Stimulated activated CD8-positive, alpha-beta memory T cell treated with anti-CD3 and anti-CD28 coated beads, Interleukin-4, amount 100 ng/mL, for 24 hours (primary cell): ENCODE results near the gene BAAT.
A peak's percentile ranks its signal among the peaks of the same experiment; 100 is the strongest.

Experiments
- DNase-seq: peaks from one replicate; pipeline ENCODE4 v3.0.0-alpha.2; 2020; ENCODE audit warnings: low read depth

BAAT gene

DNA sequence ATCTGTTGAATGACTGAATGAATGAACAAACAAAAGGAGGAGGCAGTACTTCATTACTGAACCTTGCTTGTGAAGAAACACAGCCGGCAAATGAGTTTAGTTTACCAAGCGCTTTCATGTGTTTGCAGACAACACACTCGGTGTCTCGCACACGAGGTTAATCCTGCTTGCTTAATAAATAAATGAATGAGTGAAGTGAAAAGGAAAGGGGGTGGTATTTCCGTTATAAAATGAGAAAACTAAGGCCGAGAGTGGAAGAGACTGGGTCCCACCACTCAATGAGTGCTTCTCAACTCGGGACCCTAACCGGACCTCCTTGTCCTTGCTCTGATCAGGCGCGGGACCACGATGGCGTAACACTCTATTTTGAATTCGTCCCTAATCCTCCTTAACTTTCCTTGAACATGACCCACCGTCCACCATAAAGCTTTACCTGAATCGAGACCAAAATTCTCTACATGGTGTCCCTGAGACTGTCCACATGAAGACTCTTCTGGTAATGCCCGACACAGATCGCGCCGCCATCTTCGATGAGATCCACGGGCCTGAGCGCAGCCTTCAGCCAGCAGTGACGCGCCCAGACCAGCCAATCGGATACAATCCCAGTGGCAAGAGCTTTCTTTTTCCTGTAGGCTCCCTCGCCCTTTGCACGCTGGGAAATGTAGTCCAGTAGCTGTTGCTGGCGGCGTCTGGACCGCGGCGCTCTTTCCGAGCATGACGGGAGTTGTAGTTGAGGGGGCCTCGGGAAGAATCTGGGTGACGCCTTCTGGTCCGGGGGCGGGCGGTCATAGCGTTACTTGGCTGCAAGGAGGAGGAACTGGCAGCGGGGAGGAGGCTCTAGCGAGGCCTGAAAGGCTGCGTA is 13.5 kb upstream of the BAAT start, which contains the start of the genes MRPL50 and ZNF189:
Gene MRPL50 (minus strand): TSS at position 551 of the 862 bp plus-strand sequence. CDS start 26 bp downstream, at position 525.
Gene ZNF189 (plus strand): TSS at position 784 of the 862 bp plus-strand sequence. CDS start 306 bp downstream, outside the sequence.
- DNase-seq = peak; percentile 93

DNA sequence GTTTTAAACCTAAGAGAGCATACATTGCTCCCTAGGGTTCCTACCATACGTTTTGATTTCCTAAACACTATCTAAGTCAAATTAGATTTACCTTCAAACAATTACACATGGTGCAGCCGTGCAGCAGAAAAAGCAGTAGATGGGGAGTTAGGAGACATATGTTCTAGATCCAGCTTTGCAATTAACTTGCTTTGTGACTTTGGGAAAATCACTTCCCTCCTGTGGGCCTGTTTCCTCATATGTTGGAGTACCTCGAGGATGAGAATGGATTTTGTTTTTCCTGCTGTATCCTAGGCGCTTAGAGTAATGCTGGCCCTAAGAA is 12.9 kb upstream of the BAAT start:
- DNase-seq = no peak

DNA sequence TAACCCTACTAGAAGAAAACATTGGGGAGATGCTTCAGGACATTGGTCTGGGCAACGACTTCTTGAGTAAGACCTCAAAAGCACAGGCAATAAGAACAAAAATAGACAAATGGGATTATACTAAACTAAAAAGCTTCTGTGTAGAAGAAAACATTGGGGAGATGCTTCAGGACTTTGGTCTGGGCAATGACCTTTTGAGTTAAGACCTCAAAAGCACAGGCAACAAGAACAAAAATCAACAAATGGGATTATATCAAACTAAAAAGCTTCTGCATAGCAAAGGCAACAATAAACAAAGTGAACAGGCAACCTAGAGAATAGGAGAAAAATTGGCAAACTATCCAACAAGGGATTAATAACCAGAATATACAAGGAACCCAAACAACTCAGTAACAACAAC is 9.9 kb upstream of the BAAT start:
- DNase-seq = no peak

DNA sequence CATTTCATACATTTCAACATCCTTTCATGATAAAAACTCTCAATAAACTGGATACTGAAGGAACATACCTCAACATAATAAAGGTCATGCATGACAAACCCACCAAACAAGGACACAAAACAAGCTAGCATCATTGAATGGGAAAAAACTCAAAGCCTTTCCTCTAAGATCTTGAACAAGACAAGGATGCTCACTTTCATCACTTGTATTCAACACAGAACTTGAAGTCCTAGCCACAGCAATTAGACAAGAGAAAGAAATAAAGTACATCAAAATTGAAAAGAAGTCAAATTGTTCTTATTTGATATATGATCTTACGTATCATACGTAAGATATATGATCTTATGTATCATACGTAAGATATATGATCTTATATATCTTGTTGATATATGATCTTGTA is 8.3 kb upstream of the BAAT start:
- no peak for DNase-seq

DNA sequence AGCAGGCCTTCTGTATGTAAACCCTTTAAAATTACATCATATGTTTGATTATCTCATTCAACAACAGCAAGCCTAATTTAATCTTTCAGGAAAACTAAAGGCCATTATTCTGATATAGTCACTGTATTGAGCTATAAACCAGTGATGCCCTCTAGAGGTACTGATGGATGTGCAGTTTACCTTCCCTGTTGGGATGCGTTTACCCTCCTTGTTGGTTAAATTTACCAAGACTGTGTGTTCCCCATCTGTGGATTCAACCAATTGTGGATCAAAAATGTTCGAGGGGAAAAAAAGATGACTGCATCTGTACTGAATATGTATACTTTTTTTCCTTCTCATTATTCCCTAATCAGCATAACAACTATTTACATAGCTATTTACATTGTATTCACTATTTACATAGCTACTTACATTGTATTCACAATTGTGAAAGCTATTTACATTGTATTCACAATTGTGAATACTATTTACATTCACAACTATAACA is 3.7 kb upstream of the BAAT start:
- no peak for DNase-seq

DNA sequence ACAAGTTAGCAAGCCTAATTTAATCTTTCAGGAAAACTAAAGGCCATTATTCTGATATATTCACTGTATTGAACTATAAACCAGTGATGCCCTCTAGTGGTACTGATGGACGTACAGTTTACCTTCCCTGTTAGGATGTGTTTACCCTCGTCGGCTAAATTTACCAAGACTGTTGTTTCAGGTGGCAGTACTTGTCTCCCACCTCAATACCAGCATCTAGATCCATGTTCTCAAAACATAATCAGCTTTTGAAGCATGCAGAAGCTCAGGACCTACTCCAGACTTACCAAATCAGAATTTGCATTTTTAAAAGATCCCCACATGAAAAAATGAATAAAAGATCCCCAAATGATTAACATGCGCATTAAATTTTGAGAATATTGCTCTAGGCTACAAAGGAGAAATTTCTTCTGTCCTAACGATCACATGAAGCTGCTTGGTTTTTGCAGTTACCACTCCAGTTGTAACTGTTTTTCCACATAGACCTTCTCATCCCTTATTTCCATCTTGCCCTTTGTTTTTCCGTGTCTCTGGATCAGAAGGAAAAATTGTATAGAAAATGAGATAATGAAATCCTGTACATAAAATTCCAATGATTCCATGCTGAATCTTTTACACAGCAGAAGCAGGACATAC is 3.2 kb upstream of the BAAT start:
- no peak for DNase-seq

DNA sequence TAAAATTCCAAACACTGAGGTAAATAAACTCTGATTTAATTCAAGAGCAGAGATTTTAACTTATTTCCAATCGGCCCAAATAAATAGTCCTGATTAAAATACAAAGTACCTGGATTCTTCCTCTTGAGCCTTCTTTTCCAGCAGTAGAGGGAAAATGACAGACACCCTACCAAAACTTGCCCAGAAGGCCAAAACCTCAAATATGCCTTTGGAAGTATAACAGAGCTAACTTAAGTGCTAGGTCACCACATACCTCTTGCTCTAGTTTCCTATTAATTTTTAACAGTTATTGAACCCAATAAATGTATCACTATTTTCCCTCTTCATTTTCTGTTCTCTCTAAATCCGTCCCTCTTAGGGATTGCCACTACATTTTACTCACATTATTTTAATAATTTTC is 1.4 kb downstream of the BAAT start:
- DNase-seq = no peak

DNA sequence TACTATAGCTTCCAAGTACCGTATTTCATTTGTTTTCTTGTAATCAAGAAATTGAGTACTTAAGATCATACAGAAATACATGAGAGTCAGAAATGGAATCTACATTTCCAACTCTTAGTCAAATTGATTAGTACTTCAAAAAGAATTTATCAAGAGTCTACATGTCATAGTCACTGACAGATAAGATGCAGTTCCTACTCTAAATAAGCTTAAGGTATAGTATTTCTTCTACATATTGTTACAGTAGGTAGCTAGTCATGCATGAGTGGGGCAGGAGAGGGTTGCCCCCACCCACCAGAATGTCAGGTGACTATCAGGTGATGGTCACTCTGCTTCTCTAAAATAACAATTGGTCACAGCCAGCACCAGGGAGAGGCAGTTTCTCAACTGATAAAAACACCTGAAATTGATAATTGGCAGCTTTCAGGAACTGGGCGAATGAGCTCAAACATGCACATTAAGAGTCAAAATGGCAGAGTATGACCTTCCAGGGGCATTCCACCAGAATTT is 2.9 kb downstream of the BAAT start:
- no peak for DNase-seq

DNA sequence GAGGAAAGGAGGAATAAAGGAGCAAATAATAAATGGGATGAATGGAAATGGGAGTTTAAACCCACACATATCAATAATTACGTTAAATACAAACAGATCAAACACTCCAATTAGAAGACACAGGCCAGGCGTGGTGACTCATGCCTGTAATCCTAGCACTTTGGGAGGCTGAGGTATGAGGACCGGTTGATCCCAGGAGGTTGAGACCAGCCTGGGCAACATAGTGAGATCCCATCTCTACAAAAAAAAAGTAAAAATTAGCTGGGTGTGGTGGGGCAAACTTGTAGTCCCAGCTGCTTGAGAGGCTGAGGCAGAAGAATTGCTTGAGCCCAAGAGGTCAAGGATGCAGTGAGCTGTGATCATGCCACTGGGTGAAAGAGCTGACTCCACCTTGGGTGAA is 3.7 kb downstream of the BAAT start:
- DNase-seq = no peak

DNA sequence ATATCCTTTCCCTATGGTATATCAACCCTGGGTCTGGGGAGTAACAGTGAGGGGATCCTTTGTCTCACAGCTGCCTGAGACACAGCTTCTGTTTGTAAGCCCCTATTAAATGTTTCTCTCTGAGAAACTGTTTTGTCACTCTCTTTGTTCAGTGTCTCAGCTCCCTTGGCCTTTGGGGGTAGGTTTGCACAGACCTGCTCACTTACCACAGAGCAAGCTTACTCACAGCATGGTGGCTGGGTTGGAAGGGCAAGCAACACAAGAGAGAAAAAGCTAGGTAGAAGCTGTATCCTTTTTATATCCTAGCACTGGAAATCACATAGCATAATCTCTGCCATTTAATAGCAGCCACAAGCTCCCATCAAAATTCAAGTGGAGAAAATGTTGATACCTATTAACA is 4.5 kb downstream of the BAAT start:
- DNase-seq = no peak

DNA sequence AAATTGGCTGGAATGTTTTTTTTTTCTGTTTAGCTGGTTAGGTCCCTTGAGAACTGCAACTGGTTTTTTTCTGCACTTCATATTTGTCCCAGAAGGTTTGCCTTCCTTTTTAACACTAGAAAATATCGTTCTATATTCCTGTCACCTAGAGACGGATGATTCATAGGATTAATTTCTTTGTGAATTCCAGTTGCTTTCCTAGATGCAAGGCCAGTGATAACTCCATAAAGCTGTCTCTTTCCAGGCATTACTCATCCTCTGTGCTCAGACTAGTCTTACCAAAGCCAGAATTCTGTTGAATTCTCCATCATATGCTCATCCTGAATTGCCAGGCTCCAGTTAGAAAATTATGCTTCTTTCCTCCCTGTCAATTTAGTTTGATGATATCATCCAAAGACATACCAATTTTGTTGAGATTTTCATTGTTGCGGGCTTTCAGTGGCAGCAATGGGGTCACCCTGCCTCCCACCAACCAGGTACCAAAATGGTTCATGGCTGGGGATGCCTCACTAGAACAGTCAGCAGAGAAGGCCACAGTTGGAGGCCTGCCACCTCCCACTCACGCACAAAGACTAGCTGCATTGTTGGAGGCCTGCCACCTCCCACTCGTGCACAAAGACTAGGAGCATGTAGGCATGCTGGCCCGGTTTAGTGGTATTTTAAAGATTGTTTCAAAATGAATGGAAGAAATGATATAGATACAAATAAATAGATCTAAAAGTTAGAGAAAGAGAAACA is 8.5 kb downstream of the BAAT start:
- DNase-seq = no peak

DNA sequence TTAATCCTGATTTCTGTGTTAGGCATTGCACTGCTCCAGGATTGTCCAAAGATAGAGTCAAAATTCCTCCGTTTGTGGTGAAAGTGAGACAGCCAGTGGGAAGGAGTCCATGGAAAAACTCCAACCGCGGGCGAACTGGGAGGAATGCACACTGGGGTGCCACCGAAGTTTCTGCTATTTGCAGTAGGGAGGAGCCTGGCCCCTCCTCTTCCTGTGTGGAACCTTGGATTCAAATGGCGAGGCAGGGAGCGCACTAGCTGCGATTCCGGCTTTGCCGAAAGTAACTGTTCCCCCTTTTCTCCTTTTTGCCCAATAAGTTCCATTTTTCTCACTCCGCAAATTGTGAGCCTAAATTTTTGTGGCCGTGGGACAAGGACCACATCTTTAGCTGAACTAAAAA is 9.3 kb downstream of the BAAT start:
- no peak for DNase-seq

DNA sequence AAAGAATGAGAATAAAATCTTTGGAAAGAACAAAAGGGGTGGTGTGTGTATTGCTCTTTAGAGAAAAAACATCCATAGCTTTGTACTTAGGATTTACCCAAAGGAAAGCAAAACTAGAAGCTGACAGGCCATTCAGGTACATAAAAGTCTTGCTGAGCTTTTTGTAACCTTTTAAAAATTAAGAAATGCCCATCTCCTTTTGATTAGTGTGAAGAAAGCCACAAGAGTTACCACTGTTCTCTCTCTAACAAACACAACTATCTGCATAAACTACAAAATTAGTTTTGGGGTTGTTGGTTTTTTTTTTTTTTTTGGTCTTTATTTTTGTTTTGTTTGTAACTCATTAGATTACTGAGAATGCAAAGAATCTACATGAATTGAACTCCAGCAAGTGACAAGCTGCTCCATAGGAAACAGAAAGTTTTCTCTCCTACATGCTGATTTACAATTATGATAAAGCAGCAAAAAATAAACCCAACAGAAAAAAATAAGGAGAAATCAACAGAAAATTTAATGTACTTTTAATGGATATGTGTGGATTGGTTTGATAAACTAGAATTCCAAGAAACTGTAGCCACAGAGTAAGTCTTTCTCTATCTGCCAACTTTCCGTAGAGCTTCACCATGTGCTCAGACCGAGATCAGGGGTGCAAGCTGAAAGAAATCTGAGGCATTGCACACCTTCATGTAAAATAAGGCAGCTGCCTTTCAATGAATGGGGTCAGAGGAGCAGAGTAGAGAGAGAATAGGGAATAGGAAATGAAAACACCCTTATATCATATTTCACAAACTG is 12.3 kb downstream of the BAAT start:
- no peak for DNase-seq

DNA sequence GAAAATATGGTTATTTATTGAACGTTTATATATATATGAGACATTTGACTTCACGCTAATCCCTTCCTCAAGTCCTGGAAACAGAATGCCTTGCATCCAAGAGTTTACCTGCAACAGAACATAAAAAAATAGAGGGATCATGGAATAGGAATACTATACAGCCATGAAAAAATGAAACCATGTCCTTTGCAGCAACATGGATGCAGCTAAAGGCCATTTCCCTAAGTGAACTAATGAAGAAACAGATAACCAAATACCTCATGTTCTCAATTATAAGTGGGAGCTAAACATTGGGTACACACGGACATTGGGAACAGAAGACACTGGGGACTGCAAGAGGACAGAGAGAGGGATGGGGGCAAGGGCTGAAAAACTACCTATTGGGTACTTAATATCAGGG is 13.0 kb downstream of the BAAT start:
- DNase-seq = no peak

DNA sequence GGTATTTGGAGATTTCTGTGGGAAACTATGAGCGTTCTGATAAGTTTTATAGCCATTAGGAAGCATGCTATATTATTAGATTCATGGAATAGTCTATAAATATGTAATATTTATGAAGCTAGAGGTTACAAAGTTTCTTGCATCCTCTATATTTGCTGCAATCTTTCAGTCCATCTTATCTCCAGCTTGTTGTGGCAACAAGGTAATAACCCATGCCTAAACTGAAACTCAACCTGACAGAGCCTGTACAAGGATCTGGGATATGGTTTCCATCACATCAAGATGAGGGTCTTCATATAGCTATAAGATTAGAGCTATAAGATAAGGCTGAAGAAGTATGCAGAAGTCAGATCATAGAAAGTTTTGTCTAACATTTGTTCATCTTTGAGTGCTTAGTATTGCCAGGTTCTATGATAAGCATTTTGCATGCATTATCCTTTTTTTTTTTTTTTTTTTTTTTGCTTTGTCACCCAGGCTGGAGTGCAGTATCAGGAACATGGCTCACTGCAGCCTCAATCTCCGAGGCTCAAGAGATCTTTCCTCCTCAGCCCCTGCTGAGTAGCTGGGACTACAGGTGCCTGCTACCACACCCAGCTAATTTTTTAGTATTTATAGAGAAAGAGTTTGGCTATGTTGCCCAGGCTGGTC is 14.8 kb downstream of the BAAT start:
- no peak for DNase-seq

DNA sequence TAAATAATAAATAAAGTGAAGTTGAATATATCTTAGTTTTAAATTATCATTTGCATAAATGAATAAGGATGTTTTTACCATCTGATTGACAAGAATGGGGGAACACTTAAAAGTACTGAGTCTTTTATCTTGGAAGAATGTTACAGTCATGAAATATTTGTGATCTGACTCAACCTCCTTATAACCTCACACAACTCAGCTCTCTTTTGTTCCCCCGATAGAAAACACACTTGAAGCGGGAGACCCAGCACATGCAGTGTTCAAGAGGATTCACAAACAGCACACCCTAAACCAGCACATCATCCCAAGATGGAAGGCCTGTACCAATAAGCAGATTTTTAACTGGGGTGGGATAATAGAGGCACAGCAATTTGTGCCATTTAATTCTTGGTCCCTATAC is 15.5 kb downstream of the BAAT start:
- DNase-seq = no peak

DNA sequence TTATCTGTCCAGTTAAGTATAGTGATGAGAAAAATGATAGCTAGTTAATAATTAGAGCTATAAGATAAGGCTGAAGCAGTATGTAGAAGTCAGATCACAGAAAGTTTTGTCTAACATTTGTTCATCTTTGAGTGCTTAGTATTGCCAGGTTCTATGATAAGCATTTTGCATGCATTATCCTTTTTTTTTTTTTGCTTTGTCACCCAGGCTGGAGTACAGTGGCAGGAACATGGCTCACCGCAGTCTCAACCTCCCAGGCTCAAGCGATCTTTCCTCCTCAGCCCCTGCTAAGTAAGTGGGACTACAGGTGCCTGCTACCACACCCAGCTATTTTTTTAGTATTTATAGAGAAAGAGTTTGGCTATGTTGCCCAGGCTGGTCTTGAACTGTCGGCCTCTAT is 17.5 kb downstream of the BAAT start:
- no peak for DNase-seq

DNA sequence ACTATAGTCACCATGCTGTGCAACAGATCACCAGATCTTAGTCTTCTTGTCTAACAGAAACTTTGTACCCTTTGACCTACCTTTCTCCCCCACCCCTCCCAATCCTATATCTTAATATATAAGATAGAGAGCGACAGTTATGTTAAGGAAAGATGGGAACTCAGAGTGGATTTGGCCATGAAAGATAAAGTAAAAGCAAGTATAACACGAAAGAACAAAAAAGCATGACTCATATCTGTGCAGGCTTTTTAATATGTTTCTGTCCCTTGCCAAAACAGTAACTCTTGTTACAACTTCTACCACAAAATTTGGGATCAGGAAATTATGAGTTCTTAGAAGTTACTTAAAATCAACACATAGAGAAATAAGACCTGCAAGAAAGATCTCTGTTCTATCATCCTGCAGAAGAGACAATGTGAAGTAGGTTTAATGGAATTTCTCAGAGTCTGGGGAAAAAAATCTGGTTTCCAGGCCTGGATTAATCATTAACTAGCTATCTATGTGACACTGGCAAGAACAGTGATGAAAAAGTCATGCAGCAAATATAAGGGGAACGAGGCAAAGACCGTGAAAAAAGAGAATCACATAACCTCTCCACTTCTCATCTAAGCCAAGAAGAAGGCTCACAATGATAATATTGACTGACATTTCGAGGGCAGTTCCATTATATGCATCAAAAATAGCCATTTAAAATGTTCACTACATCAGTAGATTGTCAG is 18.6 kb downstream of the BAAT start:
- DNase-seq = no peak

DNA sequence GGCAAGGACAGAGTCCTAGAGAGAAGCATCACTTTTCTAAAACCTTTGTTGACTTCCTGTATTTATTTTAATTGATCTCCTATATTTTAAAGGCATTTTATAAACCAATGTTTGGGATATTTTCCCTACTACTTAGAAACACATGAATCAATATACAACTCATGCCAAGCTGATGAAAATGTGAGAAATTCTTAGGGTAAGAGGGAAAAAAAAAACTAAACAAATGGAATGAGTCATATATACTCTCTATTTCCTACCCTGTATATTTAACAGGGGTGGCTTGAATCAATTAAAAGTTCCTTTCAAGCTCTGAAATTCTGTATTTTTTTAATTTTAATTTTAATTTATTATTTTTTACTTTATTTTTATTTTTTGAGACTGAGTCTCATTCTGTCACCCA is 19.6 kb downstream of the BAAT start:
- DNase-seq = no peak

DNA sequence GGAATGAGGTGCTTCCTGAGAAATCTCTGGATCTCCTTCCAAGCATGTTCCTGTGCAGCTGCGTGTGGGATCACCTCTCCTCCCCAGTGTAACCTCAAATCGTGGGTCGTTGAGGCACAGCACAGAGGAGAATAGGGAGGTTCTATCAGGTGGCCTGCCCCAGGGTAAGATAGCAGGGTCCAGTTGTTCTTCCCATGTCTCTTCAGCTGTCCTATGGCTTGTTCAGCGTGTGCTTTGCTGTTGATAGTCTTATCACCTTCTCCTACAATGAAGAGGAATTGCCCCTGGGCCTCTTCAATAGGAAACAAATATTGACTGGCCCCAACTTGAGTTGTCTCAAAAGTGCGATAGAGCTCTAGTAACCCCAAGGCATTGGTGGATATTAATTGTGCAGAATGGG is 22.4 kb downstream of the BAAT start:
- no peak for DNase-seq

DNA sequence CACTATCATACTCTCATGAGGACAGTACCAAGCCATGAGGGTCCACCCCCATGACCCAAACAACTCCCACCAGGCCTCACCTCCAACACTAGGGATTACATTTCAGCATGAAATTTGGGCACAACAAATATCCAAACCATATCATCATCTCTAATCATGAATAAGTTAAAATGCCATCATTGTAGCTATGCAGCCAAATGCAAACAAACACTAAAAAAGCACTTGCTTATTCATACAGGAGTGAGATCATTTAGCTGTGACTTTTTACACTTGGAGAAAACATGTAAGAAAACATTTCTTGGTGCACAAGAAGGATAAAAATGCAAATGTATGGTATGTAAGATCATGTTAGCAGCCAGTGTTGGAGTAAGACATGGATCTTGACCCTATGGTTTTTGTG is 24.2 kb downstream of the BAAT start:
- no peak for DNase-seq
